Fibroblast of peridontal ligament (primary cell): ENCODE data around the gene SLC25A20.

Source experiments
- DNase-seq: peaks from one replicate; pipeline ENCODE4 v3.0.0-alpha.2; 2010; ENCODE audit errors: extremely low read depth

Gene SLC25A20

DNA sequence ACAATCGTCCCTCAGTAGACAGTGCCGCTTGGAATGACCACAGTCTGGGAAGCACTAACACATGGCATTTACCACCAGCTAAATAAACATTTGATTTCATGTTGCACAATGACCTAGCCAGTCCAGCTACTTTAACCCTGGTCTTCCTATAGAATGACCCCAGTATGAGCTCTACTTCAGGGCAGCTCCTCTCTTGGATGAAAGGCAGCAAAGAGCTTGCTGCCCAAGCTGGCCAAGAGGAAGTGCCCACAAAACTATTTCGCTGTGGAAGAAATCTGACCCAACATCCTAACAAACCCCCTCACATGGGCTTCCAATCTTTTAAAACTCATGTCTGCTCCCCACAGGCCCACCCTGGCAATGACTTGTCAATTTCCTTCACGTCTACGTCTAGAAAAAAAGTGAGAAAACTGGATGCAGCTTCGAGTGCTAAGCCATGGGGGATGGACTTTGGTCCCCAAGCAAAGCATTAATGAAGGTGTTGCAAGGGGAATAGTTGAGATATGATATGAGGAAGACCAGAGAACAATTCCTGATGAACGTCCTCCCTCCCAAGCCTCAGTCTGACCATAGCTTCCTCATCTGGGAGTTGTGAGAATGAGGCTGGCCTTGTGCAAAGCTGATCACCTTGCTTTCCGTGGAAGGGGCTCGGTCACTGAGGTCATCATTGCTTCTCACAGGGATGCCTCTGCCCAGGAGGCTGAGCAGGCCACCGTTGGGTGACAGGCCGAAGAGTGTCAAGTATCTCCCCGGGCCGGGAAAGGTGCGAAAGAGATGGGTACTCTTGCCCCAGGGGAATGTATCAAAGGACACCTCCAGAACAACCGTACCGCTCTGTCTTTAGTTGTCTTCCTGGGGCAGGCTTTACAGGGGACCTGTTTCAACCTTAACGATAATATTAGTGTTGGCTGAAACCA, 964 bp downstream of the SLC25A20 start:
- DNase-seq: peak; percentile 8

DNA sequence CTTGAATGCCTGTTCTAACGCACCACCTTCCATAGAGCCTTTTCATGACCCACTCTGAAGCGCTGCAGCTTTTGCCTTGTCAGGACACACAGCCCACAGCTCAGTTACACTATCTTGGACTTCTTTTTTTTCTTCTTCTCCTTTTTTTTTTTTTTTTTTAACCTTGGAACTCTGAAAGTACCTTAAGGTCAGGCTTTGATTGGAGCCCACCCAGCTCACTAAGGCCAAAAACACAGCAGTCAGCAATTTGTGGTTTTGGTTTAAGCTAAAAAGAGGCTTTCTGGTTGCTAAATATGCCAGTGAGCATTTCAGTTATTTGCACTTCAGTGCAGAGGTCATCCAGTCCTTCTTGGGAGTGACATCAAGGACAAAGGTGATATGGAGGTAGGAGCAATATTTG, 1.7 kb downstream of the SLC25A20 start:
- peak; percentile 28 for DNase-seq

DNA sequence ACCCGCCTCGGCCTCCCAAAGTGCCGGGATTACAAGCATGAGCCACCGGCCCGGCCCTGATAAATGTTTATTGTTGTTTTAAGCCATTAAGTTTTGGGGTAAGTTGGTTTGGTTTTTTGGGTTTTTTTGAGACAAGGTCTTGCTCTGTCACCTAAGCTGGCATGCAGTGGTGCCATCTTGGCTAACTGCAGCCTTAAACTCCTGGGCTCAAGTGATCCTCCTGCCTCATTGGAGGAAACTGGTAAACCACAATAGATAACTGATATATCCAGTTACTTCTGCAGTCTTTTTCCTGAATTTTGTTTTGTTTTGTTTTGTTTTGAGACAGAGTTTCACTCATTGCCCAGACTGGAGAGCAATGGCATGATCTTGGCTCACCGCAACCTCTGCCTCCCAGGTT, 4.2 kb downstream of the SLC25A20 start:
- DNase-seq: no peak

DNA sequence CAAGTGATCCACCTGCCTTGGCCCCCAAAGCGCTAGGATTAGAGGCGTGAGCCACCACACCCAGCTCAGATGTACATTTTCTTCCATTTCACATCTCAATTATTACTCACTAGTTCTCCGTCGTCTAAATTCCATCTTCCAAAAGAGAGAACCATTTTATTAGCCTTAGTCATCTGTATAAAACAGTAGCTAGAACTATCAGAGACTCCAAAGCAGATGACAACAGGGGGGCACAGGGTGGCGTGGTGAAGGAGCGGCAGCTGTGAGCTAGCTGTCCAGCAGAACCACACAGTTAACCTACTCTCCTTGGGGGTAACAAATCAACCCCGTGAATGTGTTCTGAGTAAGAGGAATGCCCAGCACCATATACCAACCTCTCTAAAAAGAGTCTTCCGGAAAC, 7.1 kb downstream of the SLC25A20 start:
- no peak for DNase-seq

DNA sequence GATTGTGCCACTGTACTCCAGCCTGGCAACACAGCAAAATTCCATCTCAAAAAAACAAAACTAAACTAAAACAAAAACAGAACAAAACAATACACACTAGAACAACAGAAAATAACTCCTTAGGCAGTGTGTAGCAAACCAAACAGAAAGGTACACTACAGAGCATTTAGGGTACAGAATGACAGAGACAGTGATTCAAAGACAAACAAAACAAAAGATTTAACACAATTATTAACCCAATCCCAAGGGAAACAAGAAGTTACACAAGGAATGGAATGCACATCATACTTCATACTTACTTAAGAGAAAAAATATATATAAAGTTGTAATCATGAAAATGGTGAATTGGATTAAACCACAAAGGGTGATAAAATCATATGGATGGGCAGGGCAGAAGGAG, 12.9 kb downstream of the SLC25A20 start:
- DNase-seq: peak; percentile 12

DNA sequence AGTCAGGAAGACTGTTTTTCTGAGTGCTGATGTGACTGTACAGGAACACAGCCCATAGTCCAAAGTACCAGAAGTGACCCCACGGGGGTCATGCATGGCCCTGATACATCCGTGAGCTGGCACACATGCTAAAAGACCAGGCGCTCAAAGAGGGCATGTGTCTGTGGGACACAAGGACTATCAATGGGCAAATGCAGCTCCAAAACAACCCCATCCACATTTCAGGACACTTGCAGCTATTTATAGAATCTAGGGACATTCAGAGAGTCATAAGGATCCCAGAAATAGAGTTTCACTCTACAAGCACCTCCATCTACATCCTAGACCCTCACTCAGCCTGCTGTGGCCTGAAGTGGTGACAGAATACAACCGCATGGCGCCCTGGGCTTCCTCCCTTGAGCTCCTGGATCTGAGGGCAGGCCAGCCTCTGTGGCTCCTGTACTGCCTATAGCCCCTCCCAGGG, 17.0 kb downstream of the SLC25A20 start:
- no peak for DNase-seq

DNA sequence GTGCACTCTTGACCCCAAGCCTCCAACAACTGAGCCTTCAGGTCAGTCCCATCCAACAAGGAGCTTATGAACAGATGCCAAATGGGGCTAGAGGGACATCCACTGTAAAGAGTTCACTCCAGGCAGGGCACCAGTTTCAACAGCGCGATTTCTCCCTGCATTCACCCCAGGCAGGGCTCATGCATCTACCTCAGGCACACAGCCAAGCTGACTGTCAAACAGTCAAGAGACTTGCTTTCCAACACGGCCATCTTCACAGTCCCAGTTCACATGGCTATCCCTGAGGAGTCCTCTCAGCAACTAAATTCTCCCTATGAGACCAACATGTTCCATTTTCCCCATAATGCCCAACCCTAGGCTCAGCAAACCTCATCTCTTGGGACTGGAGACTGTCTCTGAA, 17.7 kb downstream of the SLC25A20 start:
- DNase-seq: no peak

DNA sequence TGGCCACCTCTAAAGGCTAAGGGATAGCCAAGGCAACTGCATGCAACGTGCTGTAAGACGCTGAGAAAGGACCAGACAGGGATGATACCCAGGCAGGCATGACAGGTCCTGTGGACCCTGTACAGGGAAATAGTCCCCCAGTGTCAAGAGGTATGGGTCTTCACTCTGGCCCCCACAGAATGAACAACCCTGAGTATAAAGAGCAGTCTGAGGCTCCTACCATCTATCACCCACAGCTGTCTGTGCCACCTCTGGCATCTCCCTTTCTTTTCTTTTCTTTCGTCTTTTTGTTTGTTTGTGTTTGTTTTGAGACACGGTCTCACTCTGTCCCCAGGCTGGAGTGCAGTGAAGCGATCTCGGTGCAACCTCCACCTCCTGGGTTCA, 18.7 kb downstream of the SLC25A20 start:
- no peak for DNase-seq

DNA sequence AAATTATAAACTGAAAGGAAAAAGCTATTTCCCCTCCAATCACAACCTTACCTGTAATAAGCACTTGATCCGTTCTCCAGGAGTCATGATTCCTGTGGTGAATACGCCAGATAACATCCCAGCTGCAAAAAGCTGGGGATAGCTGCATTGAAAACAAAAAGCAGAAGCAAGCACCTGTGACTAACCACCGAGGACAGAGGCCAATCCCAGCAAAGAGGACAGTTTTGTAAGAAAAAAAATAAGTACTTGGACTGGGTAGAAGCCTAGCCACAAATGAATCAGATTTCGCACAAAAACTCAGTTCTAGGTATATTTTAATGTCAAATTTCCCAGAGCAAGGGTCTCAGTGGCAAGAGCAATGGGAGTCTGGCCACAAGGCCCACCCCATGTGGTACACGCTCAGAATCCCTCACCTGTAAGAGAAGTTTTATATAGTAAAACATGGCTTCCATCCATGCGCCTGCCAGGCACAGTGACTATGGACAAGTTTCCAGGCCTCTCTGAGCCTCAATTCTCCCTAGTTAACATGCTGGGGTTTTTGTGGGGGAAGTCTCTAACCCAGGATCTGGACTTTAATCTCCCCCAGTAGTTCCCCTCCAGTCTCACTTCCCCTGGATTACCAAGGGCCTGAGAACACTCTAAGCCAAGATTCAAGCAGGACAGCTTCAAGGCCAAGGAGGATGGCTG, 19.2 kb downstream of the SLC25A20 start:
- DNase-seq: no peak

DNA sequence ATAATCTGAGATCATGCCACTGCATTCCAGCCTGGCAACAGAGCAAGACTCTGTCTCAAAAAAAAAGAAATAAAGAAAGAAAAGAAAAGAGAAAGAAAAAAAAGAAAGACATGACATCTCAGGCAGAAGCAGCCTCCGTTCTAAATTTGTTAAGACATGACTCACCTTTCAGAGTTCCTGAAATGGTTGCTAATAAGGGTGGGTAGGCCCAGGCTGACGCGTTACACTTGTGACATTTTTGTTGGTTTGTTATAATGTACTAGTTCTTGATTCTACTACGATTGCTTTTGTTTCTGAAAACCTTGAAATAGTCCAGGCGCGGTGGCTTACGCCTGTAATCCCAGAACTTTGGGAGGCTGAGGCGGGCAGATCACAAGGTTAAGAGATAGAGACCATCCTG, 21.0 kb downstream of the SLC25A20 start:
- DNase-seq: no peak

DNA sequence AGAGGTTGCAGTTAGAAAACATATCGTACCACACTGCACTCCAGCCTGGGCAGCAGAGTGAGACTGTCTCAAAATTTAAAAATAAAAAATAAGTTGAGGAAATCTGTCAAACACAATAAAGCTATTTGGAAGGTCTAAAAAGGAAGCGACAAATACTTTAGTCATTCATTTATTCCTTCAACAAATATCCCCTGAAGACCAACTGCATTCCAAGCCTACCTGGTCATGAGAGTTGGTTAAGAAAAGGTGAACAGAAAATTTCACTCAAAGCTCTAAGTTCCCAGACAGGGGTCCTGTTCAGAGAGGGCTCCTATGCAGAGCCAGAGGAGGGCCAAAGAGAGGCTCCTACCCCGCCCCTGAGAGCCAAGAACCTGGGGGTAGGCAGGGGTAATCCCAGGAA, 35.6 kb downstream of the SLC25A20 start:
- DNase-seq: no peak

DNA sequence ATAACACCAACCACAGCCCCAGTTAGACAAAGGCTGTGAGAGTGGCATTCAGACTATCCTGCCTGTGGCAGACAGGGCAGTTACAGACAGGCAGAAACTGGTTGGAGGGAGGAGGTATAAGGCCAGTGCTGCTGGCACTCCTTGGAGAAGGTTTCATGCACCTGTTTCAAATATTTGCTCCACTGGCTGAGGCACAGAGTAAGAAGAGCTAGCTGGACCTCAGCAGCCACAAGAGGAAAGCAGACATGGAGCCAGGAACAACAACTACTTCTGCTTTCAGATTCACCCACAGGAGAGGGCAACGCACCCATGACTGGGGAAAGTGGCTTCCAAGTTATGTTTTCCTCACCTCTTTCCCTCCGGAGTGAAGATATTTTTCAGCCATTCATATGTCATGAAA, 39.5 kb downstream of the SLC25A20 start:
- no peak for DNase-seq

DNA sequence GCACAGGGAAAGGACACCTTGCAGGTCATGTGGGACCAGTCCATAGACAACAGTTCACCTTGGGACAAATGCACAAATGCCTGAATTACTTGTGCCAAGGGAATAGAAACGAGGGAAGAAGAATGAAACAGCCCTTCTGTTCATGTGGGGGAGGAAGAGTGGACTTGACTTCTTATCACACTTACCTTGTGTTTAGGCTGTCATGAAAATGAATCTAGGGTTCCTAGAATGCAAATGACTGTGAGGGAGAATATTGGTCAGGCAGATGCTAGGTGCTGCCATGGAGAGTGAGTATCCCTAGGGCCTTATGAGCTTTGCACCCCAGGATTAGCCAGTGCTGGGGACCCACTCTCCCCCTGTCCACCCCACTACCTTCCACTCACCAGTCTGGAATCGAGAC, 40.0 kb downstream of the SLC25A20 start:
- no peak for DNase-seq

DNA sequence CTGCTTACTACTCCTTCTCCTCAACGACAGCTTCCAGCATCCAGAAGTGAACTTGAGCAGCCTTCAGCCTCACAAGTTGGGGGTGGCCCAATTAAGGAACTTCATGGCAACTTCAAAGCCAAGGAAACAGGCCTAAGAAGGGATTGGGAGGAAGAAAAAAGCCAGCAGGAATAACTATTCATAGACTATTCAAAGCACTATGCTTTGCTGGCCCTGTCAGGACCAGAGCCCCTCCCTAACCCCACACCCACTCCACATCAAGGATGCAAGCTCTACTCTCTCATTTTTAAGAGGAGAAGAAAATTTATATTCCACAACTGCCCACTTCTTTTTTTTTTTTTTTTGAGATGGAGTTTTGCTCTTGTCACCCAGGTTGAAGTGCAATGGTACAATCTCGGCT, 41.0 kb downstream of the SLC25A20 start:
- DNase-seq: no peak

DNA sequence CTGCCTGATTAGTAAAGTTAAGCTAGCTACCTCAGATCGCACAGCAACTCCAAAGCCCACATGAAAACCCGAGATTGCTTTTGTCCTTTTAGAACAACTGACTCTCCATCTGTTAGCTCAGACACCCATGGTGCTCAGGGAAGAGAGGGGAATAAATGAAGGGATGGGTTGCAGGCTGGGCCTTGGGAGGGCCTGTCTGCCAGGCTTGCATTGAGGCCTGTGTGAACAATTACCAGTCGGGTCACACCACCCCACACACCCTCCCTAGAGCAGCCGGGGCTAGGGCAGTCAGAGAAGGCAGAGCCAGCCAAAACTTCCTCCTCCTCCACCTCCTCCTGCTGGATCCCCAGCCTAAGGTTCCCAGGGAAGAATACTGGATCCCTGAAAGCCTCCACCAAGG, 42.2 kb downstream of the SLC25A20 start:
- no peak for DNase-seq

DNA sequence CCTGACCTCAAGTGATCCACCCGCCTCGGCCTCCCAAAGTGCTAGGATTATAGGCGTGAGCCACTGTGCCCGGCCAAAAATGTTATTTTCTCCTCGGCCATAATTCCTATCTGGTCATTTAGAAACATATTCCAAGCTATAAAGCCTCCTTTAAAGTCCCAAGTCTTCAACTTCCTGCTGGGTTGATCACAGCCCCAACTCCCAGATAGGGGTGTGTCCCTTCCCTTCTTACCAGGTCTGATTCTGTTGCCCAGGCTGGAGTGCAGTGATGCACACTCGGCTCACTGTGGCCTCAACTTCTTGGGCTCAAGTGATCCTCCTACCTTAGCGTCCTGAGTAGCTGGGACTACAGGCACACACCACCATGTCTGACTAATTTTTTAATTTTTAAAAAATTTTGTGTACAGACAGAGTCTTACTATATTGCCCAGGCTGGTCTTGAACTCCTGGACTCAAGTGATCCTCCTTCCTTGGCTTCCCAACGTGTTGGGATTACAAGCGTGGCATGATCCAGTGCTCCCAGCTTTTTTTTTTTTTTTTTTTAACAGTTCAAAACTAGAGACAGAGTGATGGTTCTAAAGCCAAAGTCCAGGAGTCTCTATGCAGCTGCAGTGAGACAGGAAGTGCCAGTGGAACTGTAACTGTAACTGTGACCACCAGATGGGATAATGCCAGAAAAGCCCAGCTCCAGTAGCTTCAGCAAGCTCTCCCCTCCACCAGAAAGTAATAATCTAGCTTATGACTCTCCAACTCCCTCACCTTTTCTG, 42.8 kb downstream of the SLC25A20 start:
- no peak for DNase-seq

DNA sequence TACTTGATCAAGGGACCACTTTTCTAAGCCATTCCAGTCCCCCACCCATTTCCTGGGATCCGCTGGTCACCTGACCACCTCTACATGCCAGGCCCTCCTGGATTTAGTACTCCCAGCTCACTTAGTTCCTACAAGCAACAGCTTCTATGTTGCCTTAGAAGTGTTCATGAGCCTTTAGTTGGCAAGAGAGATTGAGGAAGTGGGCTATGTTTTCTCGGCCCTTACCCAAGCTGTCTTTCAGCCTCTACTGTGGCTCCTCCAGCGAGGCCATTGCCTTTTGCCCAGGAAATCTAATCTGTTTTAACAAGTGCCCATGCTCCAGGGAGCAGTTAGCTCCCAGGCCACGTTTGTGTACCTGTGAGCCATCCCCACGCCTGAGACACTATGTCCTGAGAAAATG, 46.5 kb downstream of the SLC25A20 start:
- no peak for DNase-seq

DNA sequence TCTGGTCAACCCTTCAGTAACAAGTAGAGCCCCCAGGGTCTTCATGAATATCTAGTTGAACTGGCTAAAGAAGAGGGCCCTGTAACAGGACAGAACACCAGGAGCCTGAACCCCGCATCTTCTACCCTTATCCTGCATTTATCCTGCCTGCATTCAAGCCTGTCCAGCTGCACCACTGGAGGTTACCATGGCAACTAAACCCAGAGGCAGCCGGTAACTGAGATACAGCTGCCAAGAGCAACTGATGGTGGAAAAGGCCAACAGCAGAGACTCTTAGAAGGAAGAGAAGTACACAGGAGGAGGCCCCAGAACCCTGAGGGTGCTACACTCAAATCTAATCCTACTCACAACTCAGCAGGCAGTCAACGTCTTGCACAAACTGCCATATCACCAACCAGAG, 47.3 kb downstream of the SLC25A20 start:
- peak; percentile 59 for DNase-seq

DNA sequence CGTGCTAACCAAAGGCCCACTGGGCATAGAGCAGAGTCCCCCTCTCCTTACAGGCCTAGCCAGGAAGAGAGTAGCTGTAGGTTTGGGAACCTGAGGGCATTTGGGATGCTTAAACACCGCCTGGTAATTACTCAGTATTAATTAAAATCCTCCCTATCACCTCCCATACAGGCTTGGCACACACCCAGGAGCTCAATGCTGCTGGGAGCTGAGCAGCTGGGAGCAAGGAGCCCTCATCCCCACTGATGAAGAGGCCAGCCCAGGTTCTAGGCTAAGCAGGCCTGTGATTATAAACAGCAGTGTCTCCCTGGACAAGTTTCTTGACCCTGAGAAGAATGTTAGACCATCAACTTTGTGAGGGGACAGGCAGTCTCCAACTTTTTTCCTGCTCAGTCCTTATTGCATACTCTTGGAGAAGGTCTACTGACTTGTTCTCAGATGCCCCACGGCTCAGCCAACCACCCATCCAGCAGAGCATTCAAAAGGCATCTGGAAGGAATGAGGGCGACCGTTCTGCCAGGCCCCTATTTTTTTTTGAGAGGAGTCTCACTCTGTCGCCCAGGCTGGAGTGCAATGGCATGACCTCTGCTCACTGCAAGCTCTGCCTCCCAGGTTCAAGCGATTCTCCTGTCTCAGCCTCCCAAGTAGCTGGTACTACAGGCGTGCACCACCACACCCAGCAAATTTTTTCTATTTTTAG, 49.7 kb downstream of the SLC25A20 start:
- no peak for DNase-seq

DNA sequence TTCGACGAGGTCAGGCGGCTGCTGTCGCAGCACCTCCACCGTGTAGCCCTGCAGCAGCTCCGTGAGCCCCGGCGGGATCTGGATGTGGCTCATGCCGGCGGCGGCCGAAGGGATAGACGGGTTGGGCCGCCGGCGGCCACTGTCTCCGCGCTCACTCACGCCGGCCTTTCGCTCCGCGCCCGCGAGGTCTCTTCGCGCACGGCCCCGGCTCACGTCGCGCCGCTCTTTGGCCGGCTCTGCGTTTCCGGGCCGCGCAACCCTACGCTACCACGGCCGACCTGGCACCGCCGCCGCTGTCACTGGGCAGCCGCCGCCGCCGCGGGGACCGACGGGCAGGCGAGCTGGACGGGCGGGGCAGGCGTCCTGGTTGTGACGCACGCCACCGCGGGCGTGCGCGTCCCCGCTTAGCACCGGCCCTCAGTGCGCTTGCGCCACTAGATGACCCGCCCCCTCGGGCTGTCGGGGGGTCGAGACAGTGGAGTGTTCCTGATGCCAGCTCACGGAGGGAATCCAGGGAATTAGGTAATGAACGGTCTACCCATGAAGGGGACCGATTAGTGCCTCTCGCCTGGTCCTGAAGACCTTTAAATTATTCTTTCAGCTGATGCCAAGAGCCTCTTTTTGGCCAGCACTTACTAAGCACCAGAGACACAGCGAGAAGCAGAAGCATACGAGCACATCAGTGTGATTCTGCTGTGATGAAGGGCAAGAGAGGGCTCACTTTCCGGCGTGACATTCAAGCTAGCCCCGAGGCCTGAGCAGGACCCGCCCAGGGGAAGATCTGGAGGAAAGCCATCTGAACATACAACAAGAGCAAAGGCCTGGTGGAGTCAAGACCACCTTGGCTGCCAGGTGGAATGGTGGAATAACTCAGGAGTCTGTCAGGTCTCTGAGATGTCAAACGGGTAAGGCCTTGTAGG, 50.9 kb downstream of the SLC25A20 start, which contains the start of gene PRKAR2A:
Gene PRKAR2A (minus strand): TSS at position 371 of the 920 bp plus-strand sequence. CDS start 278 bp downstream, at position 93.
- peak; percentile 83 for DNase-seq
